SK-N-SH (cell line): ENCODE data around the gene SORBS2.

Experiments used
- GABPA ChIP-seq: IDR thresholded peaks from 2 replicates; pipeline ENCODE4 v1.4.0; 2012; ENCODE audit warnings: low read depth, mild to moderate bottlenecking
- MXI1 ChIP-seq: IDR thresholded peaks from 2 replicates; pipeline ENCODE4 v1.6.1; 2012; ENCODE audit warnings: mild to moderate bottlenecking, low read depth, low read length, improper control_type of control experiment
- POLR2AphosphoS5 ChIP-seq: IDR thresholded peaks from 2 replicates; pipeline ENCODE4 v1.6.1; 2012; ENCODE audit warnings: low read depth, low read length
- RFX5 ChIP-seq: IDR thresholded peaks from 2 replicates; pipeline ENCODE4 v1.6.1; 2012; ENCODE audit warnings: mild to moderate bottlenecking, improper control_type of control experiment, low read length
- TCF12 ChIP-seq: IDR thresholded peaks from 2 replicates; pipeline ENCODE4 v1.4.0; 2012
- YY1 ChIP-seq: IDR thresholded peaks from 2 replicates; pipeline ENCODE4 v1.4.0; 2012; ENCODE audit warnings: low read depth, mild to moderate bottlenecking
- TF ChIP-seq, protein P1 (sequence below): fragments of 200-600 bp; sonication (generic); IDR thresholded peaks from 2 replicates; pipeline ENCODE4 v1.6.1; 2017; ENCODE audit warnings: antibody characterized with exemption, mild to moderate bottlenecking, moderate library complexity
- TF ChIP-seq, protein P2 (sequence below): fragments of 150-350 bp; IDR thresholded peaks from 2 replicates; pipeline ENCODE4 v1.6.1; 2017; ENCODE audit warnings: antibody characterized with exemption, low read length, low read depth, borderline replicate concordance
- TF ChIP-seq, protein P3 (sequence below): IDR thresholded peaks from 2 replicates; pipeline ENCODE4 v1.6.1; 2012; ENCODE audit warnings: mild to moderate bottlenecking, low read depth, low read length, moderate library complexity

DNA sequence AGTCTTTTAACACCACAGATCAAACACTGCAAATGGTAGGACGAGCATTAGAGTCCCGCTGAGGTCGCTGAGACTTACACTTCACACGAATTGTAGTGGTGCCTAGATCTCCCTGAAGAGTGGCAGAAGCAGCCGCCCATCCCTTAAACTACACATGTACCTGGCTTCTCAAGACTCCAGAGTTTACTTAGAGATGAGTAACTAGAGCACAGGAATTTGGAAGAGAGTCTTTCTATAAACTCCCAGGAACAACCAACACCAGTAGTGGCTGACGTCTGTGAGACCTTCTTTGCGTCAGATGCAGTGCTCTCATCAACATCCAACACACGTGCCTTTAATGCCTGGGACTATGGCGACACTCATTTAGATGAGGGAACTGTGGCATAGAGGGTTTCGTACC lies 12.6 kb downstream of the SORBS2 start:
- TF ChIP-seq, protein P1, sequence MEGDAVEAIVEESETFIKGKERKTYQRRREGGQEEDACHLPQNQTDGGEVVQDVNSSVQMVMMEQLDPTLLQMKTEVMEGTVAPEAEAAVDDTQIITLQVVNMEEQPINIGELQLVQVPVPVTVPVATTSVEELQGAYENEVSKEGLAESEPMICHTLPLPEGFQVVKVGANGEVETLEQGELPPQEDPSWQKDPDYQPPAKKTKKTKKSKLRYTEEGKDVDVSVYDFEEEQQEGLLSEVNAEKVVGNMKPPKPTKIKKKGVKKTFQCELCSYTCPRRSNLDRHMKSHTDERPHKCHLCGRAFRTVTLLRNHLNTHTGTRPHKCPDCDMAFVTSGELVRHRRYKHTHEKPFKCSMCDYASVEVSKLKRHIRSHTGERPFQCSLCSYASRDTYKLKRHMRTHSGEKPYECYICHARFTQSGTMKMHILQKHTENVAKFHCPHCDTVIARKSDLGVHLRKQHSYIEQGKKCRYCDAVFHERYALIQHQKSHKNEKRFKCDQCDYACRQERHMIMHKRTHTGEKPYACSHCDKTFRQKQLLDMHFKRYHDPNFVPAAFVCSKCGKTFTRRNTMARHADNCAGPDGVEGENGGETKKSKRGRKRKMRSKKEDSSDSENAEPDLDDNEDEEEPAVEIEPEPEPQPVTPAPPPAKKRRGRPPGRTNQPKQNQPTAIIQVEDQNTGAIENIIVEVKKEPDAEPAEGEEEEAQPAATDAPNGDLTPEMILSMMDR, result no peak
- TF ChIP-seq, protein P2, sequence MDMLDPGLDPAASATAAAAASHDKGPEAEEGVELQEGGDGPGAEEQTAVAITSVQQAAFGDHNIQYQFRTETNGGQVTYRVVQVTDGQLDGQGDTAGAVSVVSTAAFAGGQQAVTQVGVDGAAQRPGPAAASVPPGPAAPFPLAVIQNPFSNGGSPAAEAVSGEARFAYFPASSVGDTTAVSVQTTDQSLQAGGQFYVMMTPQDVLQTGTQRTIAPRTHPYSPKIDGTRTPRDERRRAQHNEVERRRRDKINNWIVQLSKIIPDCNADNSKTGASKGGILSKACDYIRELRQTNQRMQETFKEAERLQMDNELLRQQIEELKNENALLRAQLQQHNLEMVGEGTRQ, result no peak
- TF ChIP-seq POLR2AphosphoS5 (no peak), GABPA (no peak), TCF12 (no peak), RFX5 (no peak), YY1 (no peak), MXI1 (no peak)
- TF ChIP-seq, protein P3, sequence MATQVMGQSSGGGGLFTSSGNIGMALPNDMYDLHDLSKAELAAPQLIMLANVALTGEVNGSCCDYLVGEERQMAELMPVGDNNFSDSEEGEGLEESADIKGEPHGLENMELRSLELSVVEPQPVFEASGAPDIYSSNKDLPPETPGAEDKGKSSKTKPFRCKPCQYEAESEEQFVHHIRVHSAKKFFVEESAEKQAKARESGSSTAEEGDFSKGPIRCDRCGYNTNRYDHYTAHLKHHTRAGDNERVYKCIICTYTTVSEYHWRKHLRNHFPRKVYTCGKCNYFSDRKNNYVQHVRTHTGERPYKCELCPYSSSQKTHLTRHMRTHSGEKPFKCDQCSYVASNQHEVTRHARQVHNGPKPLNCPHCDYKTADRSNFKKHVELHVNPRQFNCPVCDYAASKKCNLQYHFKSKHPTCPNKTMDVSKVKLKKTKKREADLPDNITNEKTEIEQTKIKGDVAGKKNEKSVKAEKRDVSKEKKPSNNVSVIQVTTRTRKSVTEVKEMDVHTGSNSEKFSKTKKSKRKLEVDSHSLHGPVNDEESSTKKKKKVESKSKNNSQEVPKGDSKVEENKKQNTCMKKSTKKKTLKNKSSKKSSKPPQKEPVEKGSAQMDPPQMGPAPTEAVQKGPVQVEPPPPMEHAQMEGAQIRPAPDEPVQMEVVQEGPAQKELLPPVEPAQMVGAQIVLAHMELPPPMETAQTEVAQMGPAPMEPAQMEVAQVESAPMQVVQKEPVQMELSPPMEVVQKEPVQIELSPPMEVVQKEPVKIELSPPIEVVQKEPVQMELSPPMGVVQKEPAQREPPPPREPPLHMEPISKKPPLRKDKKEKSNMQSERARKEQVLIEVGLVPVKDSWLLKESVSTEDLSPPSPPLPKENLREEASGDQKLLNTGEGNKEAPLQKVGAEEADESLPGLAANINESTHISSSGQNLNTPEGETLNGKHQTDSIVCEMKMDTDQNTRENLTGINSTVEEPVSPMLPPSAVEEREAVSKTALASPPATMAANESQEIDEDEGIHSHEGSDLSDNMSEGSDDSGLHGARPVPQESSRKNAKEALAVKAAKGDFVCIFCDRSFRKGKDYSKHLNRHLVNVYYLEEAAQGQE, result no peak
